ENCODE data around the gene CDC7. TPM values are rescaled to one million over a fixed set of nuclear protein-coding genes. Genes with fewer than 3 reads are reported as not detected.
A peak's percentile ranks its signal among the peaks of the same experiment; 100 is the strongest.

Gene CDC7
- total RNA-seq, 1 experiment from 2014 or later: 24.5 TPM

DNA sequence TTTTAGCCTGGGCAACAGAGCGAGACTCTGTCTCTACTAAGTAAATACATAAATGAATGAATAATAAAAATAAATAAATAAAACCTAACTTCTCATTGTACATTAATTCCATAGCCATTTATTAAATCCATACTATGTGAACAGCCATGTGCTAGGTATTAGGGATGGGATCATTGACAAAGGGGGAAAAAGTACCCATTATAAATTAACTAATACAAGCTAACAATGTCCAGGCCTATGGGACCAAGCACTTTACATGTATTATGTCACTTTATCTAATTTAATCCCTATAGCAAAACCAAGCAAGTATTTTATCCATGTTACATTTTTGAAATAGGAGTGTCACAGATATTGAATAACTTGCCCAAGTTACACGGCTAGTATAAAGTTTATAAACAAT is 2.6 kb upstream of the CDC7 start:
- Histone ChIP-seq H3K27ac (ENCODE audit: low read depth, low read length) (no peak overlapping the region), H3K4me3 (replicated peaks in 1 of 2; ENCODE audit: low read depth in 1 of 2, low read length in 2 of 2) (no peak overlapping the region), H3K36me3 (ENCODE audit: control insufficient read depth in 1 of 2, insufficient read depth in 2 of 2, low read length in 2 of 2) (no peaks in the 10 kb centered on the region), H3K9me3 (ENCODE audit: control insufficient read depth in 1 of 2, insufficient read depth in 1 of 2, low read depth in 1 of 2, low read length in 2 of 2) (no peaks in the 10 kb centered on the region), H3K79me2 (ENCODE audit: insufficient read depth, low read length) (peaks cover 17% of the 10 kb centered on the region), H3K27me3 (ENCODE audit: insufficient read depth, low read length) (no peaks in the 10 kb centered on the region), H3K4me1 (ENCODE audit: control insufficient read depth in 1 of 2, insufficient read depth in 2 of 2, low read length in 2 of 2) (peaks cover 7 to 27% of the 10 kb centered on the region in 2 experiments), H2AFZ (ENCODE audit: low read depth, low read length, poor library complexity, severe bottlenecking) (no peak overlapping the region), H3K4me2 (ENCODE audit: low read length) (no peak overlapping the region), H3K9ac (ENCODE audit: low read length) (no peak overlapping the region), H4K20me1 (ENCODE audit: insufficient read depth) (no peaks in the 10 kb centered on the region), H3K9me2 (ENCODE audit: insufficient read depth) (no peaks in the 10 kb centered on the region)
- DNase-seq (ENCODE audit: low read depth, low spot score) (no peak), ATAC-seq (no peak)
- intact Hi-C loops (cut with micrococcal nuclease): no loop called here
- ChIA-PET CTCF (no interaction called here), POLR2A (no interaction called here), RAD21 (ENCODE audit: low non-redundant PET in 1 of 2, low total read pairs in 2 of 2, uncharacterized antibody in 2 of 2, unreplicated experiment in 2 of 2) (no interaction called here)
- no TSS peak for BruUV-seq (replicated peaks)
- TF ChIP-seq SP1 (IDR thresholded peaks at IDR 0.05; ENCODE audit: low read depth) (no peak), EZH2 (IDR thresholded peaks at IDR 0.05) (no peak), CEBPB (IDR thresholded peaks at IDR 0.05; ENCODE audit: low read depth) (no peak), ELF1 (IDR thresholded peaks at IDR 0.05; ENCODE audit: borderline replicate concordance, low read depth) (no peak)
- TF ChIP-seq, protein P1, sequence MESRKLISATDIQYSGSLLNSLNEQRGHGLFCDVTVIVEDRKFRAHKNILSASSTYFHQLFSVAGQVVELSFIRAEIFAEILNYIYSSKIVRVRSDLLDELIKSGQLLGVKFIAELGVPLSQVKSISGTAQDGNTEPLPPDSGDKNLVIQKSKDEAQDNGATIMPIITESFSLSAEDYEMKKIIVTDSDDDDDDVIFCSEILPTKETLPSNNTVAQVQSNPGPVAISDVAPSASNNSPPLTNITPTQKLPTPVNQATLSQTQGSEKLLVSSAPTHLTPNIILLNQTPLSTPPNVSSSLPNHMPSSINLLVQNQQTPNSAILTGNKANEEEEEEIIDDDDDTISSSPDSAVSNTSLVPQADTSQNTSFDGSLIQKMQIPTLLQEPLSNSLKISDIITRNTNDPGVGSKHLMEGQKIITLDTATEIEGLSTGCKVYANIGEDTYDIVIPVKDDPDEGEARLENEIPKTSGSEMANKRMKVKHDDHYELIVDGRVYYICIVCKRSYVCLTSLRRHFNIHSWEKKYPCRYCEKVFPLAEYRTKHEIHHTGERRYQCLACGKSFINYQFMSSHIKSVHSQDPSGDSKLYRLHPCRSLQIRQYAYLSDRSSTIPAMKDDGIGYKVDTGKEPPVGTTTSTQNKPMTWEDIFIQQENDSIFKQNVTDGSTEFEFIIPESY (IDR thresholded peaks at IDR 0.05; ENCODE audit: extremely low read depth, insufficient replicate concordance, low read length): no peak

DNA sequence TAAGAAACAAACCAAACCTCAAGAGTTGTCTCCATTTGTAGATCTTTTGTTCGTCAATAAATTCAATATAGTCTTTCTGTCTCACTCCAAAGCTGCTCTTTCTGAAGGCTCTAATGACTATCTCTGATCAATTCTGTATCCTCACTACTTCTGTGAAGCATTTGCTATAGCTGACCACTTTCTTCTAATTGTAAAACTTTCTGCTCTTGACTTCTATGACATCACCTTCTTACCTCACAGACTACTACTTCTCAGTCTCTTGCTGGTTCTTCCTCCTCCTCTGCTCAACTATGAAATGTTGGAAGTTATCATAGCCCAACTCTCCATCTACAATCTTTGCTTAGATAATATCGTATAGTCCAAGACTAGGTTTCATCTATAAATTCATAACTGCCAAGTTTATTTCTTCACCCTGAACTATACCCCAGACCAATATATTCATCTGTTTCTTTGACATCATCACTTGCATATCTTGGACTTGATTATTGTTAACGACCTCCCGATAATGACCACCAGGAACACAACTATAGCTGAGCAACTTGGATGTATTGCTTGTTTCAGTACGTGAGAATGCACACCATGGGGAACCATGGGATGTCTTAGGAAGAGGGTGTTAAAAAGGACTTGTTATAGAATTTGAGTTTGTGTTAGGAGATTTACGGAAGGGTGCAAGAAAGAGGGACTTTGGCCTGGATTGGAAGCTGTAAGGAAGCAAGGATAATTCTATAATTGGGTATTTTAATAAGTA is 2.0 kb upstream of the CDC7 start:
- Histone ChIP-seq H3K79me2 (ENCODE audit: insufficient read depth, low read length) (peaks cover 23% of the 10 kb centered on the region), H3K9ac (ENCODE audit: low read length) (no peak overlapping the region), H3K4me3 (replicated peaks in 1 of 2; ENCODE audit: low read depth in 1 of 2, low read length in 2 of 2) (no peak overlapping the region), H3K27me3 (ENCODE audit: insufficient read depth, low read length) (no peaks in the 10 kb centered on the region), H3K27ac (ENCODE audit: low read depth, low read length) (no peak overlapping the region), H3K9me3 (ENCODE audit: control insufficient read depth in 1 of 2, insufficient read depth in 1 of 2, low read depth in 1 of 2, low read length in 2 of 2) (no peaks in the 10 kb centered on the region), H2AFZ (ENCODE audit: low read depth, low read length, poor library complexity, severe bottlenecking) (peak overlapping the region; percentile 34), H3K36me3 (ENCODE audit: control insufficient read depth in 1 of 2, insufficient read depth in 2 of 2, low read length in 2 of 2) (no peaks in the 10 kb centered on the region), H3K4me2 (ENCODE audit: low read length) (no peak overlapping the region), H4K20me1 (ENCODE audit: insufficient read depth) (no peaks in the 10 kb centered on the region), H3K9me2 (ENCODE audit: insufficient read depth) (no peaks in the 10 kb centered on the region), H3K4me1 (ENCODE audit: control insufficient read depth in 1 of 2, insufficient read depth in 2 of 2, low read length in 2 of 2) (peaks cover 7 to 27% of the 10 kb centered on the region in 2 experiments)
- POLR2A ChIA-PET: interaction anchor here (0.5 kb wide), 1 partner anchor 440 kb away, joined by 3 read pairs; no protein-coding TSS in a partner anchor
- DNase-seq (ENCODE audit: low read depth, low spot score) (no peak), ATAC-seq (no peak)
- RAD21 ChIA-PET (ENCODE audit: low non-redundant PET in 1 of 2, low total read pairs in 2 of 2, uncharacterized antibody in 2 of 2, unreplicated experiment in 2 of 2): no interaction called here
- intact Hi-C loops (cut with micrococcal nuclease): no loop called here
- BruUV-seq (replicated peaks): no TSS peak
- CTCF ChIA-PET: no interaction called here
- TF ChIP-seq CEBPB (IDR thresholded peaks at IDR 0.05; ENCODE audit: low read depth) (no peak), MAX (IDR thresholded peaks at IDR 0.05) (no peak), YY1 (IDR thresholded peaks at IDR 0.05; ENCODE audit: extremely low read depth, insufficient replicate concordance, low read depth, low read length) (no peak), SIN3A (IDR thresholded peaks at IDR 0.05; ENCODE audit: low read depth) (no peak), JUND (IDR thresholded peaks at IDR 0.05) (no peak), FOSL1 (IDR thresholded peaks at IDR 0.05; ENCODE audit: low read depth) (no peak), RAD21 (IDR thresholded peaks at IDR 0.05; ENCODE audit: low read depth) (no peak), POLR2AphosphoS5 (IDR thresholded peaks at IDR 0.05; ENCODE audit: low read depth, low read length) (no peak), TCF7L2 (IDR thresholded peaks at IDR 0.05; ENCODE audit: borderline replicate concordance, extremely low read depth, insufficient read depth, insufficient read length) (no peak)
- TF ChIP-seq, protein P1 (IDR thresholded peaks at IDR 0.05; ENCODE audit: extremely low read depth, insufficient replicate concordance, low read length): no peak

Measured in HCT116 (cell line).